Skin of body (tissue), 2 donors: ENCODE measurements around the gene DUSP12. TPM values are rescaled to one million over a fixed set of nuclear protein-coding genes. Genes with fewer than 3 reads are reported as not detected.
"Not testable (repeated sequence)": the region's sequence is repeated elsewhere in the genome, so short reads cannot be mapped to it uniquely, and the experiment has no call there.

Source experiments
- DNase-seq: peaks from one replicate; lab custom pipeline; 2025; lab: John Stamatoyannopoulos, UW
- total RNA-seq: library from RNA; depleted of rRNA; stranded (reverse); fragments of >200 nt; gene quantifications from one replicate; pipeline ENCODE4 v1.2.3, GENCODE V29; 2014

Gene DUSP12
- total RNA-seq = 24.6 TPM

DNA sequence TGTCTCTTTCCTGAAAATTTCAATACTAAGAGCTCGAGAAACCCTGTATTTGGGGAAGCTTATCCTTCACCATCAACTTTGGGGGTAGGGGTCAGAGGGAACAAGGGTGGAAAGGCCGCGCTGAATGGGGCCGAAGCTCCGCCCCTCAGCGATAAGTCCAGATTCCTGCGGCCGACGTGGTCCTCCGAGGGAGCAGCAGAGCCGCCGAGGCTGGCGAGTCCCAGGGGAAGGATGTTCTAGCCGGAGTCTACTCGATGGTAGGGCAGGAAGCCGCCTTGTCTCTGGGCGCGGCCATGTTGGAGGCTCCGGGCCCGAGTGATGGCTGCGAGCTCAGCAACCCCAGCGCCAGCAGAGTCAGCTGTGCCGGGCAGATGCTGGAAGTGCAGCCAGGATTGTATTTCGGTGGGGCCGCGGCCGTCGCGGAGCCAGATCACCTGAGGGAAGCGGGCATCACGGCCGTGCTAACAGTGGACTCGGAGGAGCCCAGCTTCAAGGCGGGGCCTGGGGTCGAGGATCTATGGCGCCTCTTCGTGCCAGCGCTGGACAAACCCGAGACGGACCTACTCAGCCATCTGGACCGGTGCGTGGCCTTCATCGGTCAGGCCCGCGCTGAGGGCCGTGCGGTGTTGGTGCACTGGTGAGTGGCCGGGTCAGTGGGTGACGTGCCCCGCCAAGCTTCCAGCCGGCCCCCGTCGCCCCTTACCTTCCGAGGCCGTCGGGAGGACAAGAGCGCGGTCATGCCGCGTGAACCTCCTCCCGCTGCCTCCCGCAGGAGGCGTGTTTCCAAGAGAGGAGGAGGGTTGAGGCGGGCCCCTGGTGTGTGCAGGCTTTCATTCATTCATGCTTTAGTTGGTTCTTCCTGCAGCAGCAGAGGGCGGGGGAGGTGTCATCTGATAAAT lies at the start of gene DUSP12:
TSS of gene DUSP12 (plus strand) at position 278 of the 899 bp plus-strand sequence. CDS start at position 294, 16 bp downstream.
- DNase-seq = peak; percentile 94

GRCh38 chr1:161702250-161702649 lies 47.3 kb upstream of the DUSP12 start:
- no peak for DNase-seq

GRCh38 chr1:161705537-161705936 lies 44.0 kb upstream of the DUSP12 start:
- no peak for DNase-seq

DNA sequence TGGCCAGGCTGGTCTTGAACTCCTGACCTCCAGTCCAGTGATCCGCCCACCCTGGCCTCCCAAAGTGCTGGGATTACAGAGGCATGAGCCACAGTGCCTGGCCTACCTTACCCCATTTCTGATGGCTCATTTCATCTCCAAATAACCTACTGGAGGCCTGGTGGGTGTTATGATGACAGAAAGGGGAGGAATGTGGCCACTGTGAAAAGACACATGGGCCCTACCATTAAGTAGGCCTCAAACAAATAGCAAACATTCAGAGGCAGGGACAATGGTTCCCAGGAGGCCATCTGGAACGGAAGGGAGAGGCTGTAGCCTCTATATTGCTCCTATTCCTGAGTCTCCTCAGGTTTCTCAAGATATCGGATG lies 43.5 kb upstream of the DUSP12 start:
- DNase-seq = no peak

- DNase-seq = no peak
These were observed 42.9 kb upstream of the DUSP12 start, which contains the start of gene FCRLA for GRCh38 chr1:161706482-161707347. Gene FCRLA (plus strand): TSS chr1:161707229. CDS start chr1:161707265, 36 bp downstream.

DNA sequence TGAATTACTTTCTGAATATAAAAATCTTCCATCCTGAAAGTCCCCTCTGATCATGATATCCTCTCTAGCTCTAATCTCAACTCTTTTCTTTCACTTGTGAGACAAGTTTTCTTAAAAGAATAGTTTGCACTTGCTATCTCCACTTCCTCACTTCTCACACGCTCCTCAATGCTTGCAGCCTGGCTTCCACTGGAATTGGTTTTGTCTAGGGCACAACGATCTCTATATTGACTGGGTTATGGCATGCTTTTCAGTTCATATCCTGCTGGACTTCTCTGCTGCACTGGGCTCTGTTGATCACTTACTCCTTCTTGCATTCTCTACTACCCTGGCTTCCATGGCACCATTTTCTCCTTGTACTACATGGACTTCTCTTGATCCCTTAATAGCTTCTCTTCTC lies 42.1 kb upstream of the DUSP12 start:
- no peak for DNase-seq

- DNase-seq = no peak
These were observed 40.2 kb upstream of the DUSP12 start for GRCh38 chr1:161709373-161709772.

DNA sequence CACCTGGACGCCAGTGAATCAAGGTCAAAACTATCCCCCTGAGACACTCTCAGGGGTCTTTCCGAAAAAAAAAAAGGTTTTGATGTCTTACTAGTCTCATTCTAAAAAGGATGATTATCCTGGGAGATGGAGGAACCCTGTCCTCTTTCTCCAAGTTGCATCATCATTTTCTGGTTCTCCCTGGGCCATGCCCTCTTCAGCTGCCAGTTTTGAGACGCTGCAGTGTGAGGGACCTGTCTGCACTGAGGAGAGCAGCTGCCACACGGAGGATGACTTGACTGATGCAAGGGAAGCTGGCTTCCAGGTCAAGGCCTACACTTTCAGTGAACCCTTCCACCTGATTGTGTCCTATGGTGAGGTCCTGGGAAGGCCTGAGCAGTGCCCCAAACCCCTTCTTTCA lies 39.0 kb upstream of the DUSP12 start:
- DNase-seq = no peak

- DNase-seq = no peak
These were observed 30.8 kb upstream of the DUSP12 start for GRCh38 chr1:161718559-161719324.

GRCh38 chr1:161719325-161719611 lies 30.3 kb upstream of the DUSP12 start:
- no peak for DNase-seq

DNA sequence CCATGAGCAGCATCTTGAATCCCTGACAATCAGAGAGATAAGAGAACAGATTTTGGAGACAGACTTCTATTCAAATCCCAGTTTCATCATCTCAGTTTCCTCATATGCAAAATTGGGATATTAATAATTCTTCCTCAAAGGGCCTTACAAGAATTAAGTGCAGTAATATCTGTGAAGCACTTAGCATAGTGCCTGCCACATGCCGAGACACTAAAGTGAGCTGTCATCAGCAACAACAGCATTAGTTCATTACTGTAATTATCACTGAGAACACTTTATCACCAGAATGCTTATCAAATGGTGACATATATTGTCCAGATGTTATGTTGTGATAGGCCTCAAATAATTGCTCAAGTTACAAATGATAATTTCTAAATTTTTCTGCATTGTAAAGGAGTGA lies 29.2 kb upstream of the DUSP12 start:
- DNase-seq = no peak

- no peak for DNase-seq
These were observed 28.4 kb upstream of the DUSP12 start, which contains the start of gene FCRLB for GRCh38 chr1:161720956-161721737. Gene FCRLB (plus strand): TSS chr1:161721544. CDS start chr1:161722673, 1,129 bp downstream.

- no peak for DNase-seq
These were observed 27.7 kb upstream of the DUSP12 start for GRCh38 chr1:161721738-161722343.

DNA sequence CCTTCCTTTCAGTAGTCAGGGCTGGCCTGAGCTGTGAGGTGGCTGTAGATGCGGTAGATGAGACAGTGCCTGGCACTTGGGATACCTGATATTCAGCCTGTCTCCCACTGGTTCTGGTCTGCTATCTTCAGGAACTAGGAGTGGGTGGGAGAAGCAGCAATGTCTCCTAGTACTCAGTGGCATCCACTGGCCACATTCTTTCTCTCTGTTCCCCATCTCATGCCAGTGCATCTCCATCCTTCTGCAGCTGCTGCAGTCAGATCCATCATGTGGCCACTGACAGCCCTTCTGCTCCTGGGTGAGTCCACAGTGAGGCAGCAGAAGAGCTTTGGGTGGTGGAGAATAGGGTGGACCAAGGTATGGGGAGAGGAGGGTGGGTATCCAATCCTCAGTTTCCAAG lies 27.2 kb upstream of the DUSP12 start:
- DNase-seq = no peak

DNA sequence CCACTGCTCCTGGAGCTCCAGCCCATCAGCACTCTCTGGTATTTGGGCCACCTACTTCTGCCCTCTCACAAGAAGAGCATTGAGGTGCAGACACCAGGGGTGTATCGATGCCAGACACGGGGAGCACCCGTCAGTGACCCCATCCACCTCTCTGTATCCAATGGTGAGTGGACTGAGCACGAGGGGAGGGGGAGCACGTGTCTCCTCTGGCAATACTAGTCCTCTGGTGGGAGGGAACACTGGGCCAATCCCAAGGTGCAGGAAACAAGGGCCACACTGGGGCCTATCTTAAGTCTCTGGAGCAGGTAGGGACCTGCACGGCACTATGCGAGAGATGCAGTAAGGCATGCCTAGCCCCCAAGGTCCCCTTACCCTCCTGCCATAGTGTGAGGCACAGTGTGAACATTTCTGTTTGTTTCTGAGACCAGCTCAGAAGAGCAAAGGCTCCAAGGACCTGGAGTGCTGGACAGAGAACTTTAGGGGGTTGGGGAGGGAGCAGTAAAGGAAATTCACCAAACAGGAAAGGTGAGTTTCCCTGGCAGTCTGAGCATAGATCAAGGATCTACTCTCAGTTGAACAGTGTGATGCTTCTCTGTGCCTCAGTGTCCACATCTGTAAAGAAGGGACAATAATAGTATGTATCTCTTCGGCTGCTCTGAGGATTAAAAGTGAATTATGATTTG lies 26.0 kb upstream of the DUSP12 start:
- no peak for DNase-seq

DNA sequence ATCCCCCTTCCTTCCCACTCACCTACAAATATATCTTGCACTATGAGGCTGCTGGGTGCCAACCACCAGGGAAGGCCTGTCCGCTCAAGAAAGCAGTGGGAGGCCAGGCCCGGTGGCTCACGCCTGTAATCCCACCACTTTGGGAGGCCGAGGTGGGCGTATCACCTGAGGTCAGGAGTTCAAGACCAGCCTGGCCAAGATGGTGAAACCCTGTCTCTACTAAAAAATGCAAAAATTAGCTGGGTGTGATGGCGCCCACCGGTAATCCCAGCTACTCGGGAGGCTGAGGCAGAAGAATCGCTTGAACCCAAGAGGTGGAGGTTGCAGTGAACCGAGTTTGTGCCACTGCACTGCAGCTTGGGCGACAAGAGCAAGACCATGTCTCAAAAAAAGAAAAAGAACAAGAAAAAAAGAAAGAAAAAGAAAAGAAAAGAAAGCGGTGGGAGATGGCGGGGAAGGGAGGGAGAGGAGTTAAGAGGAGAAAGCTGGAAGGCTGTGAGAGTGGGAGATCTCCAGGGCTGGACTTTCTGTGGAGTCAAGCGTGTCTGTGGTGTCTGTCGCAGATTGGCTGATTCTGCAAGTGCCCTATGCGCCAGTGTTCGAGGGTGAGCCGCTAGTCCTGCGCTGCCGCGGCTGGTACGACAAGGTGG lies 24.2 kb upstream of the DUSP12 start:
- DNase-seq = not testable (repeated sequence)

GRCh38 chr1:161725908-161726472 lies 23.6 kb upstream of the DUSP12 start:
- peak; percentile 18 for DNase-seq

DNA sequence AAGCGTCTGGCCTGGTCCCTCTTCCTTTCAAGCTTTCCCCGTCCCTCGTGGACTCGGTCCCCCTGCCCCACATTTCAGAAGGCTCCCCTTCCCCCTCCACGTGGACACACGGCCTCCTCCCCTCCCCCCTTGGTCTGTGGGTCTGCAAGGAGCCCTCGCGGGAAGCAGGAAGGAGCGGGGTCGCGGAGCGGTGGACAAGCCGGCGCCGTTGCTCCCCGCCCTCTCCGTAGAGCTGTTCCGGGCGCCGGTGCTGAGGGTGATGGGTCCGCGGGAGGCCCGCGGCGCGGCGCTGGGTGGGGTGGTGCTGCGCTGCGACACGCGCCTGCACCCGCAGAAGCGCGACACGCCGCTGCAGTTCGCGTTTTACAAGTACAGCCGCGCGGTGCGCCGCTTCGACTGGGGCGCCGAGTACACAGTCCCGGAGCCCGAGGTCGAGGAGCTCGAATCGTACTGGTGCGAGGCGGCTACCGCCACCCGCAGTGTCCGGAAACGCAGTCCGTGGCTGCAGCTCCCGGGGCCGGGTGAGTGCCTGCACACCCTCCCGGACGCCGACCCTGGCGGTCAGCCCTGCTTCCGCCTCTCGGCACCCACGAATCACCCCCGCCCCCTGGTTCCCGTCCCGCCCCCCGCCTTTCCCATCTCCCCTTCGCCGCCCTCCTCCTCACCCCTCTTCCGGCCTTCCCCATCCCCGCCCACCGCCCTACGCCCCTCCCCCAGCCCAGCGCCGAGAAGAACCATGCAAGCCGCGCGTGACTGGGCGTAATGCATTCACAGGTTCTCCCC lies 22.9 kb upstream of the DUSP12 start:
- peak; percentile 76 for DNase-seq
